GM19023 (cell line): ENCODE results near the gene CDK16.

Experiments used
- ATAC-seq: cut with Tn5 transposase; IDR thresholded peaks from one replicate; pipeline ENCODE4 v1.9.1; 2021; ENCODE audit warnings: mild to moderate bottlenecking, moderate library complexity; ENCODE audit not compliant: unreplicated experiment

Gene CDK16

DNA sequence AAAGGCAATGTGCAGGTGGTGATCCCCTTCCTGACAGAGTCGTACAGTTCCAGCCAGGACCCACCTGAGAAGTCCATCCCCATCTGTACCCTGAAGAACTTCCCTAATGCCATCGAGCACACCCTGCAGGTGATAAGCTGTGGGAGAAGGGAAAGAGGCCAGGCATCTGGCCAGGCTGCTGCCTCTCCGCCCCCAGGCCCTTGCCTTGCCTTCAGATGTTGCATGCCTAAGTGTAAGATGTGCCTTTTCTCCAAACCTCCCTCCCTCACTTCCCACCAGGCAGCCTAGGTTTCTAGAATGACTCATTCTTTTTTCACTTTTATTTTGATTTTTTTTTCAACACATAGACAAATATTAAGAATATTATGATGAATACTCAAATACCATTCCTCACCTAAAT, 12.2 kb upstream of the CDK16 start:
- ATAC-seq = no peak

GRCh38 chrX:47208108-47208507, 10.4 kb upstream of the CDK16 start:
- ATAC-seq = no peak

- no peak for ATAC-seq
Measured at GRCh38 chrX:47209508-47210238, 8.8 kb upstream of the CDK16 start.

GRCh38 chrX:47210661-47211425, 7.6 kb upstream of the CDK16 start:
- no peak for ATAC-seq

GRCh38 chrX:47212381-47213293, 5.8 kb upstream of the CDK16 start:
- no peak for ATAC-seq

GRCh38 chrX:47214435-47215077, 3.9 kb upstream of the CDK16 start:
- ATAC-seq = no peak

- no peak for ATAC-seq
Measured at GRCh38 chrX:47215291-47215900, 3.1 kb upstream of the CDK16 start.

GRCh38 chrX:47216393-47216925, 2.0 kb upstream of the CDK16 start:
- ATAC-seq = no peak

DNA sequence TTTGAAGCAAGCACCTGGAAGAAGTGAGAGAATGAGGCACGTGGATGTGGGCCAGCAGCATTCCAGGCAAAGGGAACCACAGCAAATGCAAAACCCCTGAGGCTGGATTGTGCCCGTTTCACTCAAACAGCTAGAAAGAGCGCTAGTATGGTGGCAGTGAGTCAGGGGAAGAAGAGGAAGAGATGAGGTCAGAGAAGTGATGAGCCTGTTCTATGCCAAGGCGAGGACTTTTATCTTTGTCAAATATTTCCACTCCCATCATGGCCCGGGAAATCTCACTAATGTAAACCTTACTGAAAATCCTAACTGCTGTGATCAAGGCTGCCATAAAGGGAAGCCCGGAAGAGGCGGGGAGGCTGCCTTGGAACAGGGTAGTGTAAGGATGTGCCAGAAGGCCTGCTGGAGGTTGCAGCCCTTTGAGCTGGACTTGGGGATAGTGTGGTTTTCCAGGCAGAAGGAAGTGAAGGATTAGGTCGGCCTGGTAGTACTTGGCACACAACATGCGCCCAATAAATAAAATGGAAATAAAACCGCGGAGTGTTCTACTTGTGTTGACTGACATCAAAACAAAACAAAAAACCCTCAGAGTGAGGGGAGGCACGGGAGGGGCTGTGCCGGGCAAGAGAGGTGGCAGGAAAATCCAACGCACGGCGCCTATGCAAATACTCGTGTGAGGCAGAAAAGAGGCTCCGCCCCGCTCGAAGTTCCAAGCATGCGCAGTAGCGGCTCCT, 1.2 kb upstream of the CDK16 start:
- no peak for ATAC-seq

DNA sequence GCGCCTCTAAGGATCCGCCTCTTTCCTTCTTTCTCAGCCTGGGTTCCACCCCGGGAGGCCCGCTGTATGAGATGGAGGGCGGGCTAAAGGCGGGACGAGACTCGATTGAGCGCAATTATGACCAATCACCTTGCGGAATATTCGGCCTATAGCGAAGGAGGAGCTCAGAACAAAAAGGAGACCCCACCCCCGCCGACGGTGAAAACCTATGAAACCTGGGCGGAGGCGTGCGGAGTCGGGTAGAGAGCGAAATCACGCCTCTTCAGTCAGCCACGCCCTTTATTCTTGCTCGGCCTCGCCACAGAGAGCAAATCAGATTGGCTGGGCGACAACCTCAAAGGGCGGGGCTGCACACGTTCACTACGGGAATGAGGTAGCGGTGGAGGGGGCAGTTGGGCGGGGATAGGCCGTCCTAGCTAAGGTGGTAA, 615 bp upstream of the CDK16 start:
- peak; percentile 88 for ATAC-seq

- no peak for ATAC-seq
Measured at GRCh38 chrX:47218920-47219815, 687 bp downstream of the CDK16 start.

DNA sequence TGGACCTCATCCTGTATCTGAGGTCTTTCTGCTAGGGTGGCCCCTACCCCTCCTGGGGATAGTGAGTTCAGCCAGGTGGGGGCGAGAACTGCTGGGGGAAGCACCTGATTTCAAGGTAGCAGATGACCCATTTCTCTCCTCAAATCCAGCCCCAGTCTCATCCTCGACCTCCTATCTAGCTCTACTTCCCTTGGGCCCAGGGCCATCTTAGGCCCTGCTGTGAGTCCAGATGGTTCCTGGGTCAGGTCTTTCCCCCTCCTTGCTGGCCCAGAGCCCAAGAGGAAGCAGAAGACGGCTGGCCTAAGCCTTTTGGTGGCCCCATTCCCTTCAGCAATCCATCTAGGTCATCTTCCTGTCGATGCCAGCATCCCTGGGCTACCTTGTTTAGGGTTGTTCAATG, 3.3 kb downstream of the CDK16 start:
- ATAC-seq = no peak

- ATAC-seq = no peak
Measured at GRCh38 chrX:47222751-47223350, 4.4 kb downstream of the CDK16 start.

DNA sequence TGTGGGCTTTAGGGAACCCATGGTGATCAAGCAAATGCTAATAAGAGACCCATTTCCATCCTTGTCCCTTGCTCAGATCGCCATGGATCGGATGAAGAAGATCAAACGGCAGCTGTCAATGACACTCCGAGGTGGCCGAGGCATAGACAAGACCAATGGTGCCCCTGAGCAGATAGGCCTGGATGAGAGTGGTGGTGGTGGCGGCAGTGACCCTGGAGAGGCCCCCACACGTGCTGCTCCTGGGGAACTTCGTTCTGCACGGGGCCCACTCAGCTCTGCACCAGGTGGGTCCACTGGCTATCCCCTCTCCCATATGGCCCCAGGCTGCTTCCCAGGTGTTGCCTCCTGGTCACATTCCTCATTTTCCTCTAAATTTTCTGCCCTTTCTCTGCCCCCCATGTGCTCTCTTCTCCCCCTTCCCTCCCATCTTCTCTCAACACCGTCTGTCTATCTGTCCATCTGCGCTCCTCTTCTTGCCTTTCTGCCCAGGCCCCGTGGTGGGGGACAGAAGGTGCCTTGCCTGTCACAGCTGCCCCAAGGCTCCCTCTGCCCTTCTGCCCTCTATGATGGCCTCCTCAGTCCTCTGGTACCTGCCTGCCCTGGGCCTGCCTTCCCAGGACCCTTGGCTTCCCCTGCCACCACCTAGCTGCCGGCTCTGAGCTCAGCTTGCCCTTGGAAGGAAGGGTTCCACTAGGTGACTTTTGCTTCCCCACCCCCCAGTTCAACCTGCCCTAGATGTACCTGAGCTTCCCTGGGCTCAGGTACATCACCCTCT, 5.2 kb downstream of the CDK16 start:
- no peak for ATAC-seq

- ATAC-seq = no peak
Measured at GRCh38 chrX:47224266-47224895, 5.9 kb downstream of the CDK16 start.

DNA sequence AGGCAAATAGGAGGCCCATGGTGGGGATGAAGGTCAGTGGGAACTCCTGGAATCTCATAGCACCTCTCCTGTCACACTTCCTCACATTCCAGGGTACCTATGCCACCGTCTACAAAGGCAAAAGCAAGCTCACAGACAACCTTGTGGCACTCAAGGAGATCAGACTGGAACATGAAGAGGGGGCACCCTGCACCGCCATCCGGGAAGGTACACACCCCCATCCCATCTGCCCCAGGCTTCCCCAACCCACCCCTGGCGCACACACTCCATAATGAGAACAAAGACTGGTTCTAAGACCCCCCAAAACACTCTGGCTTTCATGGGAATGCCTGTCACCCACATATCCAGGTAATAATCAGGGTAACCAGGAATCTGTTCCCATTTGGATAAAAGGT, 6.4 kb downstream of the CDK16 start:
- ATAC-seq = no peak

- no peak for ATAC-seq
Measured at GRCh38 chrX:47226071-47226470, 7.6 kb downstream of the CDK16 start.
